Keratinocyte (primary cell): Measurements from ENCODE around the gene ITPK1. TPM values are rescaled to one million over a fixed set of nuclear protein-coding genes. Genes with fewer than 3 reads are reported as not detected.

ENCODE experiments used
- DNase-seq: peaks from one replicate; pipeline ENCODE4 v3.0.0-alpha.2; 2011; ENCODE audit warnings: low read depth, missing footprints, low spot score
- FAIRE-seq: peaks from 2 replicates; lab custom pipeline; 2011; peaks lifted over from hg19 to GRCh38; lab: Jason Lieb, UNC
- H2AFZ ChIP-seq: 2 replicates; pipeline ENCODE4 v1.6.0; 2012; ENCODE audit warnings: low read length, control low read depth, inconsistent platforms; ENCODE audit not compliant: control insufficient read depth
- H3K27ac ChIP-seq: 2 replicates; pipeline ENCODE4 v1.5.1; 2011; ENCODE audit warnings: low read length; ENCODE audit not compliant: control insufficient read depth, insufficient read depth
- H3K27me3 ChIP-seq: 3 replicates; pipeline ENCODE4 v1.6.0; 2011; ENCODE audit warnings: low read length; ENCODE audit not compliant: control insufficient read depth, insufficient read depth; ENCODE audit errors: extremely low read depth
- H3K36me3 ChIP-seq, 2 experiments: 2 replicates in 1 of 2; 3 replicates in 1 of 2; pipeline ENCODE4 v1.5.1; 2011; ENCODE audit warnings: low read length in 2 of 2, mild to moderate bottlenecking in 1 of 2; ENCODE audit not compliant: control insufficient read depth in 2 of 2, insufficient read depth in 2 of 2; ENCODE audit errors: extremely low read depth in 1 of 2
- H3K4me1 ChIP-seq: 3 replicates; pipeline ENCODE4 v1.5.1; 2011; ENCODE audit warnings: low read length; ENCODE audit not compliant: control insufficient read depth, insufficient read depth; ENCODE audit errors: extremely low read depth
- H3K4me2 ChIP-seq: 3 replicates; pipeline ENCODE4 v1.6.0; 2011; ENCODE audit warnings: low read depth, low read length; ENCODE audit not compliant: control insufficient read depth, insufficient read depth; ENCODE audit errors: extremely low read depth
- H3K4me3 ChIP-seq, 3 experiments: fragments of 200-600 bp in 1 of 3; sonication (generic) in 1 of 3; 2 replicates in 2 of 3; 3 replicates in 1 of 3; pipeline ENCODE4 v1.5.1; 2011 to 2016; ENCODE audit warnings: low read length in 3 of 3, mild to moderate bottlenecking in 3 of 3, control low read depth in 2 of 3, inconsistent platforms in 1 of 3, low read depth in 1 of 3, mixed read lengths in 1 of 3, mixed run types in 1 of 3, moderate library complexity in 1 of 3; ENCODE audit not compliant: control insufficient read depth in 2 of 3, insufficient read depth in 2 of 3; ENCODE audit errors: extremely low read depth in 1 of 3
- H3K79me2 ChIP-seq: 2 replicates; pipeline ENCODE4 v1.6.0; 2012; ENCODE audit warnings: low read length; ENCODE audit not compliant: control insufficient read depth, insufficient read depth
- H3K9ac ChIP-seq: 3 replicates; pipeline ENCODE4 v1.6.0; 2011; ENCODE audit warnings: low read length; ENCODE audit not compliant: control insufficient read depth, insufficient read depth; ENCODE audit errors: extremely low read depth
- H3K9me1 ChIP-seq: 3 replicates; pipeline ENCODE4 v1.6.0; 2011; ENCODE audit warnings: low read length; ENCODE audit not compliant: control insufficient read depth, insufficient read depth; ENCODE audit errors: extremely low read depth
- H3K9me3 ChIP-seq: 2 replicates; pipeline ENCODE4 v1.5.1; 2012; ENCODE audit warnings: low read depth, low read length; ENCODE audit not compliant: control insufficient read depth
- H4K20me1 ChIP-seq: 3 replicates; pipeline ENCODE4 v1.6.0; 2011; ENCODE audit warnings: low read length; ENCODE audit not compliant: control insufficient read depth, insufficient read depth; ENCODE audit errors: extremely low read depth
- CTCF ChIP-seq, 3 experiments: IDR thresholded peaks in 1 of 3; conservative IDR thresholded peaks in 1 of 3; optimal IDR thresholded peaks in 1 of 3; 2 replicates in 2 of 3; 3 replicates in 1 of 3; pipeline versions ENCODE3 to v1.5.1; 2011; ENCODE audit warnings: low read length in 3 of 3, mild to moderate bottlenecking in 3 of 3, moderate library complexity in 2 of 3, control low read depth in 1 of 3, inconsistent platforms in 1 of 3; ENCODE audit not compliant: insufficient read depth in 2 of 3; ENCODE audit errors: extremely low read depth in 1 of 3
- EZH2 ChIP-seq: IDR thresholded peaks from one replicate; pipeline ENCODE4 v1.6.1; 2012; ENCODE audit warnings: inconsistent platforms, mild to moderate bottlenecking, low read length, moderate library complexity
- dilution Hi-C: fragments of 300-500 bp; cut with MboI; formaldehyde crosslinking; loops from one replicate; pipeline ENCODE4 v1.7.0; 2020; ENCODE audit warnings: low sequenced_read_pairs; ENCODE audit not compliant: extremely low pct_ligation_motif_present
- polyA plus RNA-seq, 5 experiments: library from polyadenylated mRNA; depleted of rRNA in 3 of 5; stranded (reverse) in 3 of 5; stranded (forward) in 1 of 5; unstranded in 1 of 5; fragments of >200 nt; gene quantifications; 1 replicate in 1 of 5; 2 replicates in 3 of 5; 3 replicates in 1 of 5; pipeline versions ENCODE4 v1.2.1 to v1.2.3, GENCODE V29; 2011 to 2012; ENCODE audit warnings: missing spikeins in 2 of 5, low read depth in 1 of 5, low replicate concordance in 1 of 5

Gene ITPK1
- polyA plus RNA-seq, 1 donor (not counting 4 experiments of a cell fraction or from before 2014, with no cell fraction given) = 67.8 TPM

- Histone ChIP-seq H3K9me1 (peaks cover 4% of the 10 kb centered on the region), H2AFZ (no peak overlapping the region), H3K9ac (no peak overlapping the region), H3K27ac (no peak overlapping the region), H3K27me3 (no peaks in the 10 kb centered on the region), H3K4me1 (no peaks in the 10 kb centered on the region), H3K4me3 (no peak overlapping the region), H3K9me3 (no peaks in the 10 kb centered on the region), H3K36me3 (peaks cover 1 to 8% of the 10 kb centered on the region in 2 experiments), H3K79me2 (peaks cover 21% of the 10 kb centered on the region), H4K20me1 (peaks cover 4% of the 10 kb centered on the region), H3K4me2 (no peak overlapping the region)
- TF ChIP-seq CTCF (optimal IDR thresholded peaks at IDR 0.05 in 1 of 3, IDR thresholded peaks at IDR 0.05 in 1 of 3, conservative IDR thresholded peaks at IDR 0.05 in 1 of 3; ENCODE audit: extremely low read depth in 1 of 3, insufficient read depth in 2 of 3, low read length in 3 of 3) = no peak
- TF ChIP-seq EZH2 = no peak
- dilution Hi-C loops = no loop called here
- FAIRE-seq (no peak), DNase-seq (no peak)
Measured at GRCh38 chr14:93025055-93025454, 90.7 kb downstream of the ITPK1 start.

- Histone ChIP-seq H3K4me2 (no peak overlapping the region), H3K27ac (no peak overlapping the region), H3K9me1 (peaks cover 4% of the 10 kb centered on the region), H3K9ac (no peak overlapping the region), H3K9me3 (no peaks in the 10 kb centered on the region), H3K4me1 (no peaks in the 10 kb centered on the region), H3K27me3 (no peaks in the 10 kb centered on the region), H3K36me3 (peaks cover 1 to 4% of the 10 kb centered on the region in 2 experiments), H3K4me3 (no peak overlapping the region), H4K20me1 (peaks cover 4% of the 10 kb centered on the region), H3K79me2 (peaks cover 15% of the 10 kb centered on the region), H2AFZ (no peak overlapping the region)
- dilution Hi-C loops = no loop called here
- FAIRE-seq = no peak
- TF ChIP-seq CTCF (optimal IDR thresholded peaks at IDR 0.05 in 1 of 3, IDR thresholded peaks at IDR 0.05 in 1 of 3, conservative IDR thresholded peaks at IDR 0.05 in 1 of 3; ENCODE audit: extremely low read depth in 1 of 3, insufficient read depth in 2 of 3, low read length in 3 of 3) = no peak
- TF ChIP-seq EZH2 = no peak
- no peak for DNase-seq
Measured at GRCh38 chr14:93024493-93024892, 91.2 kb downstream of the ITPK1 start.
